Parietal lobe (tissue), 1 donor: ENCODE data around the gene TM4SF1. TPM values are rescaled to one million over a fixed set of nuclear protein-coding genes. Genes with fewer than 3 reads are reported as not detected.

Source experiments
- total RNA-seq: library from RNA; depleted of rRNA; stranded (reverse); fragments of >200 nt; gene quantifications from one replicate; pipeline ENCODE4 v1.2.3, GENCODE V29; 2014

Gene TM4SF1, protein sequence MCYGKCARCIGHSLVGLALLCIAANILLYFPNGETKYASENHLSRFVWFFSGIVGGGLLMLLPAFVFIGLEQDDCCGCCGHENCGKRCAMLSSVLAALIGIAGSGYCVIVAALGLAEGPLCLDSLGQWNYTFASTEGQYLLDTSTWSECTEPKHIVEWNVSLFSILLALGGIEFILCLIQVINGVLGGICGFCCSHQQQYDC
- 8.1 TPM for total RNA-seq

DNA sequence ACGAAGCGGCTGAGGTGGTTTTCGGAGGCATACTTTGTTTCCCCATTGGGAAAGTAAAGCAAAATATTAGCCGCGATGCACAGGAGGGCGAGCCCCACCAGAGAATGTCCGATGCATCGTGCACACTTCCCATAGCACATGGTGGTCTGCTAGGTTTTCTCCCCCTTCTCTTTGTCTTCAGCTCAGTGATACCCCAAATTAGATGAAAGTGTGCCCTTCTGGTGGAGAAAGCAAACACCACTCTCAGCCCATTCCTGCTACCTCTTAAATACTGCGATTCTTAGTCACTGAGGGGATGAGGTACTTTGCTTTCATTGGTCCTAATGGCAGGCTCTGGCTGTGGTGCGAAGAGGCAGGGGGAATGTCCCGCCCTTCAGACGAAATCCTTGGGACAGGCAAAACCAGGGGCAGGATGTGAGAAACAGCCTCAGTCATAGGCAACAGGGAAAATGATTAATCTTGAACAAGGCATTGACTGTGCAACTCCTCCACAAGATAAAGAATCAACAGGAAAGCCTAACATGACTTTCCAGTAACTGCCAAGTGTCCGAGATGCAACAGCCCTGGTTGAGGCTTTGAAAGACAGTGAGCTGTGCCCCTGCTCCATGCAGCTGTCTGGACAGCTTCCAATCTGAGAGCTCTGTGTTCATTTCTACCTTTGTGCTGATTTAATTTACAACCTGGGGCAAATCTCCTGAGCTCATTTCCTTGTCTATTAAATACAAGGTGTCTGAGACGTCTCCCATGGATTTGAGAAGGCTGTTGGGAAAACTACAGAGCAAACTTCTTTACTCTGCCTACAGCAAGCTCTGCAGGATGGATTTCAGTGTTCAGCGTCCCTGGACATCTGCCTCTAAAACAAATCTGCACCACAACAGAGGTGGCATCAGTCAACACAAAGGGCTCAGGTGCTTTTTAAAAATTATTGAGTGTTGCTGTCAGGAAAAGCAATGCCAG, at the start of gene TM4SF1:
Gene TM4SF1, minus strand, starts transcription at position 242 of the 957 bp plus-strand sequence. Its CDS starts 102 bp downstream, at position 140.

DNA sequence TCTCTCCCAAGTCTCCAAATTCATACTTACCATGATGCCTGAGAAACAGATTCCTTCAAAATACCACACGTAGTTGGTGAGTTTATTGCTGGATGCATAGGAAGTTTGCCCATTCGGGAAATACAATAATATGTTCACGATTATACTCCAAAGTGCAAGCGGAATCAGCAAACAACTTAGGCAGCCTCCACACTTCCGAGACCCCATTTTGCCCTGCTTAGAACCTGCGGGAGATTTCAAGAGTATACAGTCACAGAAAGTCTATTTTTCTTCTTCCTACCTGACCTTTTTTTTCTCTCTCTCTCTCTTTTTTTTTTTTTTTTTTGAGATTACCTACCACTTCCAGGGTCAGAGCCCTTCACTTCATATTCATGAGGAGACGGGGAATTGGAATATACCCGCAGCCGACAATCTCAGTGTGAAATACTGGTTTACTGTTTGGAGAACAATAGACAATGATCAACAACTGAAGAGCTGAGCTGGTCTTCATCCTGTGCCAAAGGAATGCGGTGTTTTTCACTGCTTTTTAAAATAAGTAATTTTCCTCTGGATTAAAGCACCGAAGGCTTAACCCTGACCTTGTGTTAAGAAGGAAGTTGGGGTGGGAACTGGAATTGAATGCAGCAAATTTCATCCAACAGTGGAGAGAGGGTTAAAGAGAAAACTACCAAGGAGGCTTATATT, 44.1 kb downstream of the TM4SF1 start, which contains the start of gene TM4SF18:
Gene TM4SF18, minus strand, starts transcription at position 461 of the 684 bp plus-strand sequence. Its CDS starts 254 bp downstream, at position 207.

Other genes starting within 250 kb of the TM4SF1 start
- gene HPS3, start 248.0 kb downstream of the TM4SF1 start, total RNA-seq: 35.4 TPM
- 0.94 TPM for gene CP, start 155.8 kb downstream of the TM4SF1 start, total RNA-seq
- gene TM4SF18, start 44.0 kb downstream of the TM4SF1 start, total RNA-seq: 3.8 TPM
- not detected for gene TM4SF4, start 97.0 kb upstream of the TM4SF1 start, total RNA-seq